Keratinocyte (primary cell): ENCODE data around the gene SPANXD. TPM values are rescaled to one million over a fixed set of nuclear protein-coding genes. Genes with fewer than 3 reads are reported as not detected.

Experiments used
- DNase-seq: peaks from one replicate; pipeline ENCODE4 v3.0.0-alpha.2; 2011; ENCODE audit warnings: low read depth, missing footprints, low spot score
- FAIRE-seq: peaks from 2 replicates; lab custom pipeline; 2011; peaks lifted over from hg19 to GRCh38; lab: Jason Lieb, UNC
- H2AFZ ChIP-seq: 2 replicates; pipeline ENCODE4 v1.6.0; 2012; ENCODE audit warnings: low read length, control low read depth, inconsistent platforms; ENCODE audit not compliant: control insufficient read depth
- H3K27ac ChIP-seq: 2 replicates; pipeline ENCODE4 v1.5.1; 2011; ENCODE audit warnings: low read length; ENCODE audit not compliant: control insufficient read depth, insufficient read depth
- H3K27me3 ChIP-seq: 3 replicates; pipeline ENCODE4 v1.6.0; 2011; ENCODE audit warnings: low read length; ENCODE audit not compliant: control insufficient read depth, insufficient read depth; ENCODE audit errors: extremely low read depth
- H3K36me3 ChIP-seq, 2 experiments: 2 replicates in 1 of 2; 3 replicates in 1 of 2; pipeline ENCODE4 v1.5.1; 2011; ENCODE audit warnings: low read length in 2 of 2, mild to moderate bottlenecking in 1 of 2; ENCODE audit not compliant: control insufficient read depth in 2 of 2, insufficient read depth in 2 of 2; ENCODE audit errors: extremely low read depth in 1 of 2
- H3K4me1 ChIP-seq: 3 replicates; pipeline ENCODE4 v1.5.1; 2011; ENCODE audit warnings: low read length; ENCODE audit not compliant: control insufficient read depth, insufficient read depth; ENCODE audit errors: extremely low read depth
- H3K4me2 ChIP-seq: 3 replicates; pipeline ENCODE4 v1.6.0; 2011; ENCODE audit warnings: low read depth, low read length; ENCODE audit not compliant: control insufficient read depth, insufficient read depth; ENCODE audit errors: extremely low read depth
- H3K4me3 ChIP-seq, 3 experiments: fragments of 200-600 bp in 1 of 3; sonication (generic) in 1 of 3; 2 replicates in 2 of 3; 3 replicates in 1 of 3; pipeline ENCODE4 v1.5.1; 2011 to 2016; ENCODE audit warnings: low read length in 3 of 3, mild to moderate bottlenecking in 3 of 3, control low read depth in 2 of 3, inconsistent platforms in 1 of 3, low read depth in 1 of 3, mixed read lengths in 1 of 3, mixed run types in 1 of 3, moderate library complexity in 1 of 3; ENCODE audit not compliant: control insufficient read depth in 2 of 3, insufficient read depth in 2 of 3; ENCODE audit errors: extremely low read depth in 1 of 3
- H3K79me2 ChIP-seq: 2 replicates; pipeline ENCODE4 v1.6.0; 2012; ENCODE audit warnings: low read length; ENCODE audit not compliant: control insufficient read depth, insufficient read depth
- H3K9ac ChIP-seq: 3 replicates; pipeline ENCODE4 v1.6.0; 2011; ENCODE audit warnings: low read length; ENCODE audit not compliant: control insufficient read depth, insufficient read depth; ENCODE audit errors: extremely low read depth
- H3K9me1 ChIP-seq: 3 replicates; pipeline ENCODE4 v1.6.0; 2011; ENCODE audit warnings: low read length; ENCODE audit not compliant: control insufficient read depth, insufficient read depth; ENCODE audit errors: extremely low read depth
- H3K9me3 ChIP-seq: 2 replicates; pipeline ENCODE4 v1.5.1; 2012; ENCODE audit warnings: low read depth, low read length; ENCODE audit not compliant: control insufficient read depth
- H4K20me1 ChIP-seq: 3 replicates; pipeline ENCODE4 v1.6.0; 2011; ENCODE audit warnings: low read length; ENCODE audit not compliant: control insufficient read depth, insufficient read depth; ENCODE audit errors: extremely low read depth
- EZH2 ChIP-seq: IDR thresholded peaks from one replicate; pipeline ENCODE4 v1.6.1; 2012; ENCODE audit warnings: inconsistent platforms, mild to moderate bottlenecking, low read length, moderate library complexity
- dilution Hi-C: fragments of 300-500 bp; cut with MboI; formaldehyde crosslinking; loops from one replicate; pipeline ENCODE4 v1.7.0; 2020; ENCODE audit warnings: low sequenced_read_pairs; ENCODE audit not compliant: extremely low pct_ligation_motif_present
- polyA plus RNA-seq, 5 experiments: library from polyadenylated mRNA; depleted of rRNA in 3 of 5; stranded (reverse) in 3 of 5; stranded (forward) in 1 of 5; unstranded in 1 of 5; fragments of >200 nt; gene quantifications; 1 replicate in 1 of 5; 2 replicates in 3 of 5; 3 replicates in 1 of 5; pipeline versions ENCODE4 v1.2.1 to v1.2.3, GENCODE V29; 2011 to 2012; ENCODE audit warnings: missing spikeins in 2 of 5, low read depth in 1 of 5, low replicate concordance in 1 of 5
- TF ChIP-seq, protein P1 (sequence below), 3 experiments: IDR thresholded peaks in 1 of 3; conservative IDR thresholded peaks in 1 of 3; optimal IDR thresholded peaks in 1 of 3; 2 replicates in 2 of 3; 3 replicates in 1 of 3; pipeline versions ENCODE3 to v1.5.1; 2011; ENCODE audit warnings: low read length in 3 of 3, mild to moderate bottlenecking in 3 of 3, moderate library complexity in 2 of 3, control low read depth in 1 of 3, inconsistent platforms in 1 of 3; ENCODE audit not compliant: insufficient read depth in 2 of 3; ENCODE audit errors: extremely low read depth in 1 of 3

SPANXD gene
- polyA plus RNA-seq, 1 donor (not counting 4 experiments of a cell fraction or from before 2014, with no cell fraction given) = not detected

DNA sequence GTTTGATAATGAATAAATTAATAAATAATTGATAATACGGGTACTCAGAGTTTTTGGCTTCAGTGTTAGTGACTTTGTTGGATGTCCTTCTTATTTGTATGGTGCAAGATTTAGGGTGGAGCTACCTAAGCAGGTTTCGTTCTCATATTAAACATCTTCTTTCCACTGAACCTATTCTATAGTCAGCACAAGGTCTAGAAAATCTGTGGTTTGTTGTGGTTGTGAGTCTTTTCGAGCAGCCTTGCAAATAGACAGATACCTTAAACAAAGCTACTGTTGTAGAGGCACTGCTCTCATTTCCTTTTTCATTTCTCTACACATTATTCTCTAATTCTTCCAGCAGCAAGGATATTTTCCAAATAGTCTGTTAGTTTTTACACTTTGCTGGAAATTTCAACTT lies 38.1 kb upstream of the SPANXD start:
- Histone ChIP-seq H4K20me1 (no peaks in the 10 kb centered on the region), H3K9ac (no peak overlapping the region), H3K36me3 (no peaks in the 10 kb centered on the region), H3K9me1 (no peaks in the 10 kb centered on the region), H3K4me3 (no peak overlapping the region), H3K9me3 (no peaks in the 10 kb centered on the region), H3K4me1 (no peaks in the 10 kb centered on the region), H2AFZ (no peak overlapping the region), H3K27ac (no peak overlapping the region), H3K4me2 (no peak overlapping the region), H3K27me3 (no peaks in the 10 kb centered on the region), H3K79me2 (no peaks in the 10 kb centered on the region)
- FAIRE-seq (no peak), DNase-seq (no peak)
- dilution Hi-C loops = no loop called here
- TF ChIP-seq, protein P1, sequence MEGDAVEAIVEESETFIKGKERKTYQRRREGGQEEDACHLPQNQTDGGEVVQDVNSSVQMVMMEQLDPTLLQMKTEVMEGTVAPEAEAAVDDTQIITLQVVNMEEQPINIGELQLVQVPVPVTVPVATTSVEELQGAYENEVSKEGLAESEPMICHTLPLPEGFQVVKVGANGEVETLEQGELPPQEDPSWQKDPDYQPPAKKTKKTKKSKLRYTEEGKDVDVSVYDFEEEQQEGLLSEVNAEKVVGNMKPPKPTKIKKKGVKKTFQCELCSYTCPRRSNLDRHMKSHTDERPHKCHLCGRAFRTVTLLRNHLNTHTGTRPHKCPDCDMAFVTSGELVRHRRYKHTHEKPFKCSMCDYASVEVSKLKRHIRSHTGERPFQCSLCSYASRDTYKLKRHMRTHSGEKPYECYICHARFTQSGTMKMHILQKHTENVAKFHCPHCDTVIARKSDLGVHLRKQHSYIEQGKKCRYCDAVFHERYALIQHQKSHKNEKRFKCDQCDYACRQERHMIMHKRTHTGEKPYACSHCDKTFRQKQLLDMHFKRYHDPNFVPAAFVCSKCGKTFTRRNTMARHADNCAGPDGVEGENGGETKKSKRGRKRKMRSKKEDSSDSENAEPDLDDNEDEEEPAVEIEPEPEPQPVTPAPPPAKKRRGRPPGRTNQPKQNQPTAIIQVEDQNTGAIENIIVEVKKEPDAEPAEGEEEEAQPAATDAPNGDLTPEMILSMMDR (optimal IDR thresholded peaks at IDR 0.05 in 1 of 3, IDR thresholded peaks at IDR 0.05 in 1 of 3, conservative IDR thresholded peaks at IDR 0.05 in 1 of 3; ENCODE audit: extremely low read depth in 1 of 3, insufficient read depth in 2 of 3, low read length in 3 of 3) = no peak
- TF ChIP-seq EZH2 = no peak

DNA sequence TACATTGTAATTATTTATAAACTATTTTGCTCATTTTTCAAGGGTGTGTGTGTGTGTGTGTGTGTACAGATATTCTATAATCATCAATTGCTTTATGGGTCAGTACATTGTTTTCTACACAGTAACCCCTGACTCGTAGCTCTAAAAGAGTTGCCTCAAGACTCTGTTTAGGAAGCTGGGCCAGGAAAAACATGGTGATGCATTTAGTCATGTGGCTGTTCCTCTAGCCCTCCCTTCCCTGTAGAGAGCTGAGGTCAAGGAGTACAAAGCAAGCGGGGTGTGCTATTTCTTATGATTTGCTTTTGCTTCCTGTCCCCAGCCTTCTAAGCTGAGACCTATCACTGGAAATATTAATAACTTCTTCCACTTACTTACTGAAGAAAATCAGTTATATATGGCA lies 34.8 kb upstream of the SPANXD start:
- Histone ChIP-seq H3K9me1 (no peaks in the 10 kb centered on the region), H3K36me3 (no peaks in the 10 kb centered on the region), H3K27ac (no peak overlapping the region), H4K20me1 (no peaks in the 10 kb centered on the region), H3K27me3 (no peaks in the 10 kb centered on the region), H3K4me3 (no peak overlapping the region), H3K4me2 (no peak overlapping the region), H2AFZ (no peak overlapping the region), H3K4me1 (no peaks in the 10 kb centered on the region), H3K79me2 (no peaks in the 10 kb centered on the region), H3K9ac (no peak overlapping the region), H3K9me3 (no peaks in the 10 kb centered on the region)
- dilution Hi-C loops = no loop called here
- FAIRE-seq = no peak
- no peak for TF ChIP-seq EZH2
- TF ChIP-seq, protein P1 (optimal IDR thresholded peaks at IDR 0.05 in 1 of 3, IDR thresholded peaks at IDR 0.05 in 1 of 3, conservative IDR thresholded peaks at IDR 0.05 in 1 of 3; ENCODE audit: extremely low read depth in 1 of 3, insufficient read depth in 2 of 3, low read length in 3 of 3) = no peak
- no peak for DNase-seq
